Activated CD8-positive, alpha-beta memory T cell treated with anti-CD3 and anti-CD28 coated beads for 36 hours (primary cell): ENCODE measurements around the gene SCRN1. TPM values are rescaled to one million over a fixed set of nuclear protein-coding genes. Genes with fewer than 3 reads are reported as not detected.
"Not testable (repeated sequence)": the region's sequence is repeated elsewhere in the genome, so short reads cannot be mapped to it uniquely, and the experiment has no call there.

ENCODE experiments used
- CTCF ChIA-PET: fragments of 350-600 bp; sonication (Branson Sonifier 250); formaldehyde crosslinking; loops from one replicate; lab custom pipeline; 2021; ENCODE audit warnings: antibody characterized with exemption; lab: Charles Lee
- POLR2A ChIA-PET: fragments of 350-600 bp; sonication (Branson Sonifier 250); formaldehyde crosslinking; loops from one replicate; lab custom pipeline; 2021; ENCODE audit warnings: antibody characterized with exemption; lab: Charles Lee
- total RNA-seq, 2 experiments: library from RNA; stranded (reverse); gene quantifications; one replicate each; pipeline ENCODE4 v1.2.3, GENCODE V29; 2021

Gene SCRN1
- total RNA-seq, 2 experiments from 2014 or later, result 3.4 to 4.7 TPM

GRCh38 chr7:29972315-29972669 is 17.3 kb downstream of the SCRN1 start:
- POLR2A ChIA-PET, result no interaction called here
- CTCF ChIA-PET, result no interaction called here

- ChIA-PET CTCF (no interaction called here), POLR2A (no interaction called here)
Measured at GRCh38 chr7:29971566-29972314, 17.9 kb downstream of the SCRN1 start.

- POLR2A ChIA-PET, result no interaction called here
Measured at GRCh38 chr7:29970158-29970557, 19.4 kb downstream of the SCRN1 start.

GRCh38 chr7:29969738-29970137 is 19.9 kb downstream of the SCRN1 start:
- ChIA-PET CTCF (no interaction called here), POLR2A (no interaction called here)

More at GRCh38 chr7:29970158-29970557, 19.4 kb downstream of the SCRN1 start:
- CTCF ChIA-PET, result no interaction called here

GRCh38 chr7:29968683-29969395 is 20.8 kb downstream of the SCRN1 start:
- POLR2A ChIA-PET, result no interaction called here
- CTCF ChIA-PET, result no interaction called here

GRCh38 chr7:29965030-29965429 is 24.6 kb downstream of the SCRN1 start:
- ChIA-PET CTCF (no interaction called here), POLR2A (no interaction called here)

- ChIA-PET CTCF (no interaction called here), POLR2A (no interaction called here)
Measured at GRCh38 chr7:29962035-29962434, 27.6 kb downstream of the SCRN1 start.

- POLR2A ChIA-PET, result not testable (repeated sequence)
Measured at GRCh38 chr7:29961611-29962010, 28.0 kb downstream of the SCRN1 start.

GRCh38 chr7:29958667-29959358 is 30.8 kb downstream of the SCRN1 start:
- CTCF ChIA-PET, result no interaction called here

More at GRCh38 chr7:29961611-29962010, 28.0 kb downstream of the SCRN1 start:
- CTCF ChIA-PET, result not testable (repeated sequence)

GRCh38 chr7:29957521-29958310 is 31.9 kb downstream of the SCRN1 start:
- CTCF ChIA-PET, result interaction anchor here (0.6 kb wide), 1 partner anchor 304 kb away, joined by 3 read pairs; no protein-coding TSS in a partner anchor
- POLR2A ChIA-PET, result no interaction called here

More at GRCh38 chr7:29958667-29959358, 30.8 kb downstream of the SCRN1 start:
- POLR2A ChIA-PET, result no interaction called here

GRCh38 chr7:29956487-29956836 is 33.1 kb downstream of the SCRN1 start:
- CTCF ChIA-PET, result no interaction called here
- POLR2A ChIA-PET, result no interaction called here

- ChIA-PET POLR2A (no interaction called here), CTCF (no interaction called here)
Measured at GRCh38 chr7:29955799-29956486, 33.7 kb downstream of the SCRN1 start.

- POLR2A ChIA-PET, result no interaction called here
- CTCF ChIA-PET, result no interaction called here
Measured at GRCh38 chr7:29955075-29955792, 34.4 kb downstream of the SCRN1 start.

- ChIA-PET CTCF (interaction anchor here (2.6 kb wide), 1 partner anchor 32 kb away, joined by 8 read pairs; no protein-coding TSS in a partner anchor), POLR2A (no interaction called here)
Measured at GRCh38 chr7:29953726-29954347, 35.8 kb downstream of the SCRN1 start.

- POLR2A ChIA-PET, result no interaction called here
Measured at GRCh38 chr7:29951206-29951605, 38.4 kb downstream of the SCRN1 start.

GRCh38 chr7:29950480-29950879 is 39.1 kb downstream of the SCRN1 start:
- POLR2A ChIA-PET, result no interaction called here
- CTCF ChIA-PET, result no interaction called here

More at GRCh38 chr7:29951206-29951605, 38.4 kb downstream of the SCRN1 start:
- CTCF ChIA-PET, result no interaction called here

- ChIA-PET CTCF (no interaction called here), POLR2A (no interaction called here)
Measured at GRCh38 chr7:29948587-29948986, 41.0 kb downstream of the SCRN1 start.
